ENCODE measurements around the gene TMEM144.
A peak's percentile ranks its signal among the peaks of the same experiment; 100 is the strongest.

Gene TMEM144

GRCh38 chr4:158209825-158210807, at the start of gene TMEM144:
TSS of gene TMEM144 (plus strand) at chr4:158210486. CDS start at chr4:158212668, 2,182 bp downstream.
- peak within 1 kb of the TSS; percentile 60 for H3K4me3 ChIP-seq (ENCODE audit: low read depth, low read length)
- H3K9ac ChIP-seq (ENCODE audit: low read depth, low read length), result peak within 1 kb of the TSS; percentile 65

GRCh38 chr4:158161551-158162354, 48.5 kb upstream of the TMEM144 start:
- Histone ChIP-seq H3K36me3 (ENCODE audit: control insufficient read depth, insufficient read depth, low read length) (no peaks in the 10 kb centered on the region), H3K27ac (ENCODE audit: low read depth, low read length) (peak overlapping the region; percentile 57), H3K4me1 (ENCODE audit: control insufficient read depth, insufficient read depth, low read length) (peaks cover 5% of the 10 kb centered on the region; the same call in 1 of the 2 replicates), H3K9me3 (ENCODE audit: control insufficient read depth, insufficient read depth, low read length) (no peaks in the 10 kb centered on the region), H3K4me3 (ENCODE audit: low read depth, low read length) (no peak overlapping the region), H3K27me3 (ENCODE audit: control insufficient read depth, insufficient read depth, low read length) (no peaks in the 10 kb centered on the region), H3K9ac (ENCODE audit: low read depth, low read length) (no peak overlapping the region)

More at GRCh38 chr4:158209825-158210807, at the start of gene TMEM144:
- Histone ChIP-seq H3K27me3 (ENCODE audit: control insufficient read depth, insufficient read depth, low read length) (no peaks in the 10 kb centered on the region), H3K9me3 (ENCODE audit: control insufficient read depth, insufficient read depth, low read length) (no peaks in the 10 kb centered on the region), H3K4me1 (ENCODE audit: control insufficient read depth, insufficient read depth, low read length) (peaks cover 6% of the 10 kb centered on the region), H3K36me3 (ENCODE audit: control insufficient read depth, insufficient read depth, low read length) (no peaks in the 10 kb centered on the region), H3K27ac (ENCODE audit: low read depth, low read length) (peak within 1 kb of the TSS; percentile 75)

- Histone ChIP-seq H3K36me3 (ENCODE audit: control insufficient read depth, insufficient read depth, low read length) (no peaks in the 10 kb centered on the region), H3K4me1 (ENCODE audit: control insufficient read depth, insufficient read depth, low read length) (peaks cover 5% of the 10 kb centered on the region; the same call in 1 of the 2 replicates), H3K9ac (ENCODE audit: low read depth, low read length) (no peak overlapping the region), H3K27ac (ENCODE audit: low read depth, low read length) (no peak overlapping the region), H3K27me3 (ENCODE audit: control insufficient read depth, insufficient read depth, low read length) (no peaks in the 10 kb centered on the region), H3K9me3 (ENCODE audit: control insufficient read depth, insufficient read depth, low read length) (no peaks in the 10 kb centered on the region), H3K4me3 (ENCODE audit: low read depth, low read length) (no peak overlapping the region)
These were observed 47.7 kb upstream of the TMEM144 start for GRCh38 chr4:158162631-158163030.

- H3K9ac ChIP-seq (ENCODE audit: low read depth, low read length), result no peak overlapping the region
- H3K4me1 ChIP-seq (ENCODE audit: control insufficient read depth, insufficient read depth, low read length), result peaks cover 5% of the 10 kb centered on the region; the same call in 1 of the 2 replicates
- H3K4me3 ChIP-seq (ENCODE audit: low read depth, low read length), result no peak overlapping the region
- H3K36me3 ChIP-seq (ENCODE audit: control insufficient read depth, insufficient read depth, low read length), result no peaks in the 10 kb centered on the region
- no peaks in the 10 kb centered on the region for H3K27me3 ChIP-seq (ENCODE audit: control insufficient read depth, insufficient read depth, low read length)
- H3K9me3 ChIP-seq (ENCODE audit: control insufficient read depth, insufficient read depth, low read length), result no peaks in the 10 kb centered on the region
- no peak overlapping the region for H3K27ac ChIP-seq (ENCODE audit: low read depth, low read length)
These were observed 46.1 kb upstream of the TMEM144 start for GRCh38 chr4:158163941-158164767.

GRCh38 chr4:158164768-158165213, 45.5 kb upstream of the TMEM144 start:
- Histone ChIP-seq H3K27me3 (ENCODE audit: control insufficient read depth, insufficient read depth, low read length) (no peaks in the 10 kb centered on the region), H3K4me1 (ENCODE audit: control insufficient read depth, insufficient read depth, low read length) (peaks cover 5% of the 10 kb centered on the region; the same call in 1 of the 2 replicates), H3K4me3 (ENCODE audit: low read depth, low read length) (no peak overlapping the region), H3K27ac (ENCODE audit: low read depth, low read length) (no peak overlapping the region), H3K36me3 (ENCODE audit: control insufficient read depth, insufficient read depth, low read length) (no peaks in the 10 kb centered on the region), H3K9ac (ENCODE audit: low read depth, low read length) (no peak overlapping the region), H3K9me3 (ENCODE audit: control insufficient read depth, insufficient read depth, low read length) (no peaks in the 10 kb centered on the region)

- Histone ChIP-seq H3K9ac (ENCODE audit: low read depth, low read length) (no peak overlapping the region), H3K27ac (ENCODE audit: low read depth, low read length) (no peak overlapping the region), H3K27me3 (ENCODE audit: control insufficient read depth, insufficient read depth, low read length) (no peaks in the 10 kb centered on the region)
These were observed 43.6 kb upstream of the TMEM144 start for GRCh38 chr4:158166701-158167100.

GRCh38 chr4:158168606-158169005, 41.7 kb upstream of the TMEM144 start:
- Histone ChIP-seq H3K27ac (ENCODE audit: low read depth, low read length) (no peak overlapping the region), H3K4me1 (ENCODE audit: control insufficient read depth, insufficient read depth, low read length) (peaks cover 11% of the 10 kb centered on the region), H3K4me3 (ENCODE audit: low read depth, low read length) (no peak overlapping the region), H3K9ac (ENCODE audit: low read depth, low read length) (no peak overlapping the region), H3K27me3 (ENCODE audit: control insufficient read depth, insufficient read depth, low read length) (no peaks in the 10 kb centered on the region), H3K9me3 (ENCODE audit: control insufficient read depth, insufficient read depth, low read length) (no peaks in the 10 kb centered on the region), H3K36me3 (ENCODE audit: control insufficient read depth, insufficient read depth, low read length) (no peaks in the 10 kb centered on the region)

More at GRCh38 chr4:158166701-158167100, 43.6 kb upstream of the TMEM144 start:
- Histone ChIP-seq H3K4me1 (ENCODE audit: control insufficient read depth, insufficient read depth, low read length) (peaks cover 5% of the 10 kb centered on the region; the same call in 1 of the 2 replicates), H3K9me3 (ENCODE audit: control insufficient read depth, insufficient read depth, low read length) (no peaks in the 10 kb centered on the region), H3K36me3 (ENCODE audit: control insufficient read depth, insufficient read depth, low read length) (no peaks in the 10 kb centered on the region), H3K4me3 (ENCODE audit: low read depth, low read length) (no peak overlapping the region)

GRCh38 chr4:158169506-158169905, 40.8 kb upstream of the TMEM144 start:
- Histone ChIP-seq H3K9ac (ENCODE audit: low read depth, low read length) (no peak overlapping the region), H3K4me1 (ENCODE audit: control insufficient read depth, insufficient read depth, low read length) (peaks cover 11% of the 10 kb centered on the region), H3K27ac (ENCODE audit: low read depth, low read length) (no peak overlapping the region), H3K9me3 (ENCODE audit: control insufficient read depth, insufficient read depth, low read length) (no peaks in the 10 kb centered on the region), H3K4me3 (ENCODE audit: low read depth, low read length) (no peak overlapping the region), H3K27me3 (ENCODE audit: control insufficient read depth, insufficient read depth, low read length) (no peaks in the 10 kb centered on the region), H3K36me3 (ENCODE audit: control insufficient read depth, insufficient read depth, low read length) (no peaks in the 10 kb centered on the region)

GRCh38 chr4:158169931-158170690, 40.2 kb upstream of the TMEM144 start:
- Histone ChIP-seq H3K27ac (ENCODE audit: low read depth, low read length) (no peak overlapping the region), H3K4me3 (ENCODE audit: low read depth, low read length) (no peak overlapping the region), H3K27me3 (ENCODE audit: control insufficient read depth, insufficient read depth, low read length) (no peaks in the 10 kb centered on the region), H3K9ac (ENCODE audit: low read depth, low read length) (no peak overlapping the region), H3K36me3 (ENCODE audit: control insufficient read depth, insufficient read depth, low read length) (no peaks in the 10 kb centered on the region), H3K9me3 (ENCODE audit: control insufficient read depth, insufficient read depth, low read length) (no peaks in the 10 kb centered on the region), H3K4me1 (ENCODE audit: control insufficient read depth, insufficient read depth, low read length) (peaks cover 5% of the 10 kb centered on the region)

Data from HUES48 (cell line).